Measurements from ENCODE around the gene PLXND1.
A peak's percentile ranks its signal among the peaks of the same experiment; 100 is the strongest.

The PLXND1 gene

GRCh38 chr3:129592381-129593131 lies 13.9 kb downstream of the PLXND1 start:
- H3K27ac ChIP-seq (ENCODE audit: low read length): peak overlapping the region; percentile 96
- peaks cover 84% of the 10 kb centered on the region for H3K79me2 ChIP-seq (ENCODE audit: insufficient read depth, low read length)
- TF ChIP-seq CTCF (IDR thresholded peaks at IDR 0.05; ENCODE audit: borderline replicate concordance, extremely low read depth, low read length, poor library complexity, severe bottlenecking): no peak
- TF ChIP-seq EZH2 (IDR thresholded peaks at IDR 0.05; ENCODE audit: borderline replicate concordance, low read depth, low read length, severe bottlenecking): no peak
- DNase-seq (peak; percentile 83), ATAC-seq (ENCODE audit: insufficient read depth, low read depth) (0 out of 3 replicates have a peak, but pooled peaks have one; percentile 6)
- H2AFZ ChIP-seq (ENCODE audit: low read depth, low read length): peak overlapping the region; percentile 45
- peak overlapping the region in 1 of 2 experiments; percentile 47; a peak in 3 of 4 replicates for H3K4me3 ChIP-seq (ENCODE audit: low read depth in 1 of 2, low read length in 2 of 2)
- H3K27me3 ChIP-seq (ENCODE audit: insufficient read depth, low read length, poor library complexity): no peaks in the 10 kb centered on the region
- no peaks in the 10 kb centered on the region for H3K9me3 ChIP-seq (ENCODE audit: insufficient read depth, low read length, severe bottlenecking)
- H3K4me2 ChIP-seq (ENCODE audit: insufficient read depth, low read length): peak overlapping the region; percentile 57
- peaks cover 62% of the 10 kb centered on the region for H3K4me1 ChIP-seq (ENCODE audit: insufficient read depth, low read length)
- peaks cover 69% of the 10 kb centered on the region for H3K36me3 ChIP-seq (ENCODE audit: insufficient read depth, low read length)
- peak overlapping the region; percentile 61 for H3K9ac ChIP-seq (ENCODE audit: low read depth, low read length)
- peaks cover 49% of the 10 kb centered on the region for H4K20me1 ChIP-seq (ENCODE audit: insufficient read depth, low read length)

- DNase-seq (peak; percentile 36), ATAC-seq (ENCODE audit: insufficient read depth, low read depth) (no peak)
- no peaks in the 10 kb centered on the region for H3K9me3 ChIP-seq (ENCODE audit: insufficient read depth, low read length, severe bottlenecking)
- peaks cover 84% of the 10 kb centered on the region for H3K79me2 ChIP-seq (ENCODE audit: insufficient read depth, low read length)
- TF ChIP-seq EZH2 (IDR thresholded peaks at IDR 0.05; ENCODE audit: borderline replicate concordance, low read depth, low read length, severe bottlenecking) (no peak), CTCF (IDR thresholded peaks at IDR 0.05; ENCODE audit: borderline replicate concordance, extremely low read depth, low read length, poor library complexity, severe bottlenecking) (no peak)
- peaks cover 49% of the 10 kb centered on the region for H4K20me1 ChIP-seq (ENCODE audit: insufficient read depth, low read length)
- peak overlapping the region in 1 of 2 experiments; percentile 47; a peak in 2 of 4 replicates for H3K4me3 ChIP-seq (ENCODE audit: low read depth in 1 of 2, low read length in 2 of 2)
- H3K27me3 ChIP-seq (ENCODE audit: insufficient read depth, low read length, poor library complexity): no peaks in the 10 kb centered on the region
- H3K4me1 ChIP-seq (ENCODE audit: insufficient read depth, low read length): peaks cover 56% of the 10 kb centered on the region
- peak overlapping the region; percentile 57 for H3K4me2 ChIP-seq (ENCODE audit: insufficient read depth, low read length)
- H3K27ac ChIP-seq (ENCODE audit: low read length): peak overlapping the region; percentile 96
- peaks cover 73% of the 10 kb centered on the region for H3K36me3 ChIP-seq (ENCODE audit: insufficient read depth, low read length)
- peak overlapping the region; percentile 61 for H3K9ac ChIP-seq (ENCODE audit: low read depth, low read length)
- no peak overlapping the region for H2AFZ ChIP-seq (ENCODE audit: low read depth, low read length)
Observed at GRCh38 chr3:129591932-129592331, 14.5 kb downstream of the PLXND1 start.

GRCh38 chr3:129590215-129590614 lies 16.3 kb downstream of the PLXND1 start:
- TF ChIP-seq CTCF (IDR thresholded peaks at IDR 0.05; ENCODE audit: borderline replicate concordance, extremely low read depth, low read length, poor library complexity, severe bottlenecking): no peak
- TF ChIP-seq EZH2 (IDR thresholded peaks at IDR 0.05; ENCODE audit: borderline replicate concordance, low read depth, low read length, severe bottlenecking): no peak
- DNase-seq (no peak), ATAC-seq (ENCODE audit: insufficient read depth, low read depth) (no peak)
- Histone ChIP-seq H3K27ac (ENCODE audit: low read length) (peak overlapping the region; percentile 96), H3K9me3 (ENCODE audit: insufficient read depth, low read length, severe bottlenecking) (no peaks in the 10 kb centered on the region), H4K20me1 (ENCODE audit: insufficient read depth, low read length) (peaks cover 48% of the 10 kb centered on the region), H3K9ac (ENCODE audit: low read depth, low read length) (no peak overlapping the region), H3K27me3 (ENCODE audit: insufficient read depth, low read length, poor library complexity) (no peaks in the 10 kb centered on the region), H3K4me2 (ENCODE audit: insufficient read depth, low read length) (no peak overlapping the region), H3K4me1 (ENCODE audit: insufficient read depth, low read length) (peaks cover 39% of the 10 kb centered on the region), H2AFZ (ENCODE audit: low read depth, low read length) (no peak overlapping the region), H3K79me2 (ENCODE audit: insufficient read depth, low read length) (peaks cover 84% of the 10 kb centered on the region), H3K36me3 (ENCODE audit: insufficient read depth, low read length) (peaks cover 74% of the 10 kb centered on the region), H3K4me3 (ENCODE audit: low read depth in 1 of 2, low read length in 2 of 2) (no peak overlapping the region)
